ENCODE measurements around the gene WDR20. TPM values are rescaled to one million over a fixed set of nuclear protein-coding genes. Genes with fewer than 3 reads are reported as not detected.
A peak's percentile ranks its signal among the peaks of the same experiment; 100 is the strongest.

WDR20 gene
- total and polyA plus RNA-seq, 7 donors: 11.4 to 26.8 (median 20.6) TPM

DNA sequence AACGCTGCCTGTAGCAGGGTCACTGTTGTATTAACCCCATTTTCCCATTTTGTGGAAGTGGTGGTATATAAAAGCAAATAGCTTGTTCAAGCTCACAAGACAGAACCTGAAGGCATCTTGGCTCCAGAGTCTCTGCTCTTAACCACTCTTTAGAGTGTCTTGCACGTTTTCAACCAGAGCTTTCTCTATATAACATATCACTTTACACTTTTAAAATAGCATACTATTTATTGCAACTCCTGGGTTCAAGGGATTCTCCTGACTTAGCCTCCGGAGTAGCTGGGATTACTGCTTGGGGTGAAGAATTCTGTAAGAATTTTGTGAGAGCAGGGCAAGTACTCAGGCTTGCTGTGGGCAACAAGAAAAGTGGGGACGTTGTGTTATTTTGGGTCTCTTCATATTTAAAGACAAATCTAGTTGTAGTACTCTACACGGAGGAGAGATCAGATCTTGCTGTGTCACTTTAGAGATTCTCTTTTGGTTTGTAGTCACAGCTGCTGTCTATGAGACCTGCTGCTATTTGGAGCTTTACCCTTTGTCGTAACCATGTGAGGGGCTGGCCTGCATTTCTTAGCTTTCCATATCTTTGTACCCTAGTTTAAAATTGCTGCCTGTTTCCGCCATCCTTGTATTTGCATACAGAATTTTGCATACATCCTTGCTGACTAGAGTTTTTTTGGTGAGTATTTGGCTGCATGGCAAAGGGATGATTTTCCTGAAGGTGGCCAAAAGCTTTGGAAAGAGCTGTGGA is 40.7 kb downstream of the WDR20 start:
- H3K36me3 ChIP-seq (ENCODE audit: insufficient read depth in 1 of 2, low read depth in 1 of 2): no peaks in the 10 kb centered on the region
- H3K27me3 ChIP-seq (ENCODE audit: insufficient read depth in 3 of 3, low read length in 2 of 3): no peaks in the 10 kb centered on the region
- H3K27ac ChIP-seq: peak overlapping the region; percentile 84
- 26 to 38% (median 34%) methylated on average over 7 of the region's 7 CpGs for WGBS, 3 donors
- H3K4me3 ChIP-seq: peak overlapping the region; percentile 52
- no peak for DNase-seq
- H3K4me1 ChIP-seq: peaks cover 65% of the 10 kb centered on the region
- peak; percentile 70 to 88 (median 85) for ATAC-seq
- TF ChIP-seq, protein P1, sequence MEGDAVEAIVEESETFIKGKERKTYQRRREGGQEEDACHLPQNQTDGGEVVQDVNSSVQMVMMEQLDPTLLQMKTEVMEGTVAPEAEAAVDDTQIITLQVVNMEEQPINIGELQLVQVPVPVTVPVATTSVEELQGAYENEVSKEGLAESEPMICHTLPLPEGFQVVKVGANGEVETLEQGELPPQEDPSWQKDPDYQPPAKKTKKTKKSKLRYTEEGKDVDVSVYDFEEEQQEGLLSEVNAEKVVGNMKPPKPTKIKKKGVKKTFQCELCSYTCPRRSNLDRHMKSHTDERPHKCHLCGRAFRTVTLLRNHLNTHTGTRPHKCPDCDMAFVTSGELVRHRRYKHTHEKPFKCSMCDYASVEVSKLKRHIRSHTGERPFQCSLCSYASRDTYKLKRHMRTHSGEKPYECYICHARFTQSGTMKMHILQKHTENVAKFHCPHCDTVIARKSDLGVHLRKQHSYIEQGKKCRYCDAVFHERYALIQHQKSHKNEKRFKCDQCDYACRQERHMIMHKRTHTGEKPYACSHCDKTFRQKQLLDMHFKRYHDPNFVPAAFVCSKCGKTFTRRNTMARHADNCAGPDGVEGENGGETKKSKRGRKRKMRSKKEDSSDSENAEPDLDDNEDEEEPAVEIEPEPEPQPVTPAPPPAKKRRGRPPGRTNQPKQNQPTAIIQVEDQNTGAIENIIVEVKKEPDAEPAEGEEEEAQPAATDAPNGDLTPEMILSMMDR (IDR thresholded peaks at IDR 0.05): no peak
- H3K9me3 ChIP-seq: no peaks in the 10 kb centered on the region
- intact Hi-C loops (cut with DNase I): no loop called here

DNA sequence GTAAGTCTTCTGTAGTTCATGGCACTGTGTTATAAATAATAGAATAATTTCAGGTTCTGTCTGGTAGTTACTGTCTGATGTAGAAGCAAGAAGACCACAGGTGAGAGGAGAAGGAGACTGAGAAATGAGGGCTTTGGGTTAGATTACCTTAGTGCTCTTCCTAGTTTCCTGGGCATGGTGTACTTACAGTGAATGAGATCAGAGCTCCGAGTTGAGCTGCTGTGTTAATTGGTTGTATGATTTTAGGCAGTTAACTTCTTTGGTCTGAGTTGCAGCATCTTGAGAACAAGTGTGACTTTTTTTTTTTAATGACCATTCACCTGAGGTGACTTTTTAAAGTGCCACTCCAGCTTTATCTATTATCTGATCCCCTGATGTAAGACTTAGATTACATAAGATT is 41.5 kb downstream of the WDR20 start:
- Histone ChIP-seq H3K27me3 (ENCODE audit: insufficient read depth in 3 of 3, low read length in 2 of 3) (no peaks in the 10 kb centered on the region), H3K4me1 (peaks cover 71% of the 10 kb centered on the region), H3K36me3 (ENCODE audit: insufficient read depth in 1 of 2, low read depth in 1 of 2) (no peaks in the 10 kb centered on the region), H3K9me3 (no peaks in the 10 kb centered on the region), H3K4me3 (peak overlapping the region; percentile 52), H3K27ac (peak overlapping the region; percentile 84)
- whole genome bisulfite sequencing, 3 donors: 24 to 65% (median 39%) methylated on average over 1 of the region's 1 CpG
- intact Hi-C loops (cut with DNase I): no loop called here
- peak in 3 of 4 donors; percentile 50 to 62 (median 52) for ATAC-seq
- TF ChIP-seq, protein P1 (IDR thresholded peaks at IDR 0.05): no peak
- no peak for DNase-seq

DNA sequence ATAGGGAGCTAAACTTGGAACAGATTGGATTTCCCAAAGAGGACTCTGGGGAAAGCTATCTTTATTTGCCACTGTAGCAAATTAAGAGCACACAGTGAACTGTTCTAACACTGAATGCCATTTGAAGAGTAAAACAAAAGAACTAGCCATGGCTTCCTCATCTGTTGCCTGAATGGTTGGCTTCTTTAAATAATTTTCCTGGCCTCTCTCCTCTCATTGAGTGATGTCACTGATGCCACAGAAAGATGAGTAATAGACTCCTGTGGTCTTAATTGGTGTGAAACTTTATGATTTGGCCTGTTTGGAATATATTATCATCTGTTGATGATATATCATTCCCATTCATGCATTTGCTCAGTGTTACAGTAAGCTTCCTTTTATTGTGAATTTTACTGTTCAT is 42.5 kb downstream of the WDR20 start:
- Histone ChIP-seq H3K9me3 (no peaks in the 10 kb centered on the region), H3K27me3 (ENCODE audit: insufficient read depth in 3 of 3, low read length in 2 of 3) (no peaks in the 10 kb centered on the region), H3K4me1 (peaks cover 78% of the 10 kb centered on the region), H3K36me3 (ENCODE audit: insufficient read depth in 1 of 2, low read depth in 1 of 2) (no peaks in the 10 kb centered on the region), H3K27ac (peak overlapping the region; percentile 84), H3K4me3 (no peak overlapping the region)
- ATAC-seq: no peak
- DNase-seq: no peak
- TF ChIP-seq, protein P1 (IDR thresholded peaks at IDR 0.05): no peak
- intact Hi-C loops (cut with DNase I): no loop called here

DNA sequence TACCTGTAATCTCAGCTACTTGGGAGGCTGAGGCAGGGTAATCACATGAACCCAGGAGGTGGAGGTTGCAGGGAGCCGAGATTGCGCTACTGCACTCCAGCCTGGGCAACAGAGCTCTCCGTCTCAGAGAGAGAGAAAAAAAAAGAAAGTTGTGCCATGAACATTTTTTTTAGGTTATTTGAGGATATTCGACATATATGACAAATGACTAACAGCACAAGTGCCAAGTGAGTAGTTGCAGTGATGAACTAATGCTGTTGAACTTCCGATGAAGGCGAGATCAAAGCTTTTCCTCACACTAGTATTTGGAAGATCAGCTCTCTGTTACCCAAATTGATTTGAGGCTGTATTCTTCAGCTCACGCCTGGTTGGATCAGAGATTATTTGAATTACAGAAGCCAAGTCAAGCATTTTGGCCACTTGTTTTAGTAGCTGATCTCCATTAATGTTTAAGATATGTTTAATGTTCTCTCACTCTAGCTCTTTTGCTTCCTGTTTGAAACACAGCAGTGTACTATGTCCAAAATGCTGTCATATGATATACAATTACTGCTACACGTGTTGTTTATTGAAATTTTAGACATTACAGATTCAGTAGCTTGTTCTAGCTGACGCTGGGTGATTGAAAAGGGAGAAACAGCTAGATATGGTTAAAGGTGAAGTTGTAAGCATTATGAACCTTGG is 43.4 kb downstream of the WDR20 start:
- peak overlapping the region; percentile 62 for H3K27ac ChIP-seq
- 37 to 58% (median 42%) methylated on average over 9 of the region's 9 CpGs for WGBS, 3 donors
- H3K9me3 ChIP-seq: no peaks in the 10 kb centered on the region
- TF ChIP-seq, protein P1 (IDR thresholded peaks at IDR 0.05): no peak
- no peak for ATAC-seq
- H3K4me3 ChIP-seq: peak overlapping the region; percentile 37
- H3K27me3 ChIP-seq (ENCODE audit: insufficient read depth in 3 of 3, low read length in 2 of 3): no peaks in the 10 kb centered on the region
- H3K36me3 ChIP-seq (ENCODE audit: insufficient read depth in 1 of 2, low read depth in 1 of 2): no peaks in the 10 kb centered on the region
- H3K4me1 ChIP-seq: peaks cover 84% of the 10 kb centered on the region
- intact Hi-C loops (cut with DNase I): no loop called here
- no peak for DNase-seq

Data from psoas muscle (tissue), 8 donors.